ENCODE data around the gene DOCK9.
A peak's percentile ranks its signal among the peaks of the same experiment; 100 is the strongest.

DOCK9 gene

GRCh38 chr13:98845742-98846141, 132.1 kb downstream of the DOCK9 start:
- no peak for FAIRE-seq
- no peak for DNase-seq (ENCODE audit: insufficient read length, low spot score)
- TF ChIP-seq POLR2AphosphoS5 (IDR thresholded peaks at IDR 0.05; ENCODE audit: low read depth, low read length): no peak
- TF ChIP-seq POU2F2 (IDR thresholded peaks at IDR 0.05; ENCODE audit: low read depth, low read length): no peak
- no peak for TF ChIP-seq PAX5 (IDR thresholded peaks at IDR 0.05; ENCODE audit: insufficient read depth, low read length, severe bottlenecking)
- no peak for TF ChIP-seq POLR2A (IDR thresholded peaks at IDR 0.05; ENCODE audit: low read depth, low read length)
- no peak for TF ChIP-seq SPI1 (IDR thresholded peaks at IDR 0.05; ENCODE audit: low read depth, low read length)
- TF ChIP-seq TAF1 (IDR thresholded peaks at IDR 0.05; ENCODE audit: low read depth, low read length): no peak

- DNase-seq (ENCODE audit: insufficient read length, low spot score) (no peak), FAIRE-seq (no peak)
- TF ChIP-seq PAX5 (IDR thresholded peaks at IDR 0.05; ENCODE audit: insufficient read depth, low read length, severe bottlenecking) (no peak), TAF1 (IDR thresholded peaks at IDR 0.05; ENCODE audit: low read depth, low read length) (no peak)
Measured at GRCh38 chr13:98844021-98844420, 133.8 kb downstream of the DOCK9 start.

DNA sequence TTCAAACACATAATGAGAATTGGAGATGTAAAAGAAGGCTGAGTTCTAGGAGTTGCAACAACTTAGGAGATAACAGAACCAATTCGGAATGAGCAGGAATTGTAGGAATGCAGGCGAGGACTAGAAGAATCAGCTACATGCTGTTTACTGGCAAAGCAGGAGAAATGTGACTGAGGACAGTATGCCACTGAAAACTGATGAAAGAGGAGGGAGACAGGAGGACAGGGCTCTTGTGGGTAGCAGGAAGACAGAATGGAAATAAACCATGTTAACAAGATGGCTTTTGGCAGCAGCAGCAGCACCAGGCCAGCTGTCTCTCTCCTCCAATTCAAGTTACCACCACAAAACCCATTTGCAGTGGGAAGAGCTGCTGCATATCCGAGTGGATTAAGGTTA, 134.4 kb downstream of the DOCK9 start:
- FAIRE-seq: no peak
- TF ChIP-seq POLR2A (IDR thresholded peaks at IDR 0.05; ENCODE audit: low read depth, low read length): no peak
- TF ChIP-seq PAX5 (IDR thresholded peaks at IDR 0.05; ENCODE audit: insufficient read depth, low read length, severe bottlenecking): no peak
- no peak for DNase-seq (ENCODE audit: insufficient read length, low spot score)

DNA sequence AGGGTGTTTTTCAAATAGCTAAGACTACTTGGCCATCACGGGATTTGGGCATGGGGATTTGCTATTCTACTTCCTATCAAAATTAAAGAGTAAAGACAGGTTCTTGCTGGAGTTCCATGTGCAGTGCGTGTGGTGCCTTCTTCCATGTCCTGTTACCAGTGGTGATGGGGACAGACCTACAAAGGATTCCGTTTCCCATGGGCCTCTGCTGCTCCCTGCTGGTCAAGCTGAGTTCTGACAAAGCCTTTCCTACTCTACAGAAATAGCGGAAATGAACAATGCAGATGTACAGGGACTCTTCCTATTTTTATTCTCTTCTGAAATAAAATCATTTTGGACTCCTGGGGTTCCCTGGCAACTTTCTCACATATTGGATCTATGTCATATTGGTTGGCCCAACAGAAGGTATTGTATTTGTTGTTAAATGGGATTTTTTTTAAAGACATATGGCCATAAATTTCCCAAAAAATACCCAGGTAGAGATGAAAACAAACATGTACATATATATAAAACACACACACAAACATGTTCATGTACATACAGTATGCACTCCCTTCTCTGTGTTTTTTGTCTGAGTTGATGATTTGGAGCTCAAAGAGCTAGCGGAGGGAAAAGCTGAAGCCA, 134.9 kb downstream of the DOCK9 start:
- DNase-seq (ENCODE audit: insufficient read length, low spot score): peak; percentile 25
- FAIRE-seq: peak; percentile 92
- no peak for TF ChIP-seq POU2F2 (IDR thresholded peaks at IDR 0.05; ENCODE audit: low read depth, low read length)
- peak; percentile 53; the same call in 1 of the 2 replicates for TF ChIP-seq SPI1 (IDR thresholded peaks at IDR 0.05; ENCODE audit: low read depth, low read length)
- no peak for TF ChIP-seq POLR2AphosphoS5 (IDR thresholded peaks at IDR 0.05; ENCODE audit: low read depth, low read length)

GRCh38 chr13:98842070-98842469, 135.8 kb downstream of the DOCK9 start:
- FAIRE-seq: no peak
- DNase-seq (ENCODE audit: insufficient read length, low spot score): no peak
- TF ChIP-seq PAX5 (IDR thresholded peaks at IDR 0.05; ENCODE audit: insufficient read depth, low read length, severe bottlenecking) (no peak), POLR2AphosphoS5 (IDR thresholded peaks at IDR 0.05; ENCODE audit: low read depth, low read length) (no peak), POLR2A (IDR thresholded peaks at IDR 0.05; ENCODE audit: low read depth, low read length) (no peak), POU2F2 (IDR thresholded peaks at IDR 0.05; ENCODE audit: low read depth, low read length) (no peak), TAF1 (IDR thresholded peaks at IDR 0.05; ENCODE audit: low read depth, low read length) (no peak), SPI1 (IDR thresholded peaks at IDR 0.05; ENCODE audit: low read depth, low read length) (no peak)

DNA sequence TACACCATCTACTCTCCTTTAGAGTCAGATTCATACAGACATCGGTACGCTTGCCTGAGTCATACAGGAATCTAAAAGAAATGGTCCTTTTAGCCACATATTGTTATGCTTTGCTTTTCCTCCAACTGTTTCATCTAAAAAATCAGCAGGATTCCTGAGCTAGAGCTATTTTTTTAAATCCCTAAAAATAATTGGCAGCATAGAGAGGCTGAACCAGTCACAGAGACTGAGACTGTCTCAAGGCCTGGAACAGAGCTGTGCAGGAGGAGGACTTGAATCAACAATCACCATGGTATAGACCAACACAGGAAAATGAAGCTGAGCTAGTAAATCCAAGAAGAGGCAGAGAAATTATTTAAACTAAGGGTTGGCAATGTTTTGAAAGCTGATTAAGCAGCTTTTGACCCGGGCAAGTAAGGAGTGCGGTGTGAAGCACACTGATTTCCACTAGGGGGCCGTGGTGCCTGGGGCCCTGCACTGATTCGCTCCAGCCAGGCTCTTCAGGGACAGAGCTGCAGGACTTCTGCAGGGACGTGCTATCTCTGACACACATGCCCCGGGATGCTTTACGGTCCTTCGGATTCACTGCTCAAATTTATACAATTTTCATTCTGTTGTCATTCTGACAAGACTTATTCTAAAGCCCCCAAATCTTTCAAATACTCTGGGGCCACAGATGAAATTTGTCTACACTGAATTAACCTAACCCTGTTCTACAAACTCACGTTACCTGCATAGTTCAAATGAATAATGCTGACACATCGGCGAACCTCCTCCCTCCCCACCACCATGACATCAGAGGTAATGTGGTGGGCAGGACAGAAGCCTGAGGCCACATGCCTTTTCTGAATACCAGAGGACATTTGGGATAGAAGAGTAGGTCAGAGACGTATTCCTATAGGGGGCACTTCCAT, 137.8 kb downstream of the DOCK9 start:
- TF ChIP-seq POLR2A (IDR thresholded peaks at IDR 0.05; ENCODE audit: low read depth, low read length): no peak
- TF ChIP-seq SPI1 (IDR thresholded peaks at IDR 0.05; ENCODE audit: low read depth, low read length): no peak
- no peak for TF ChIP-seq TAF1 (IDR thresholded peaks at IDR 0.05; ENCODE audit: low read depth, low read length)
- no peak for TF ChIP-seq PAX5 (IDR thresholded peaks at IDR 0.05; ENCODE audit: insufficient read depth, low read length, severe bottlenecking)
- no peak for TF ChIP-seq POLR2AphosphoS5 (IDR thresholded peaks at IDR 0.05; ENCODE audit: low read depth, low read length)
- TF ChIP-seq POU2F2 (IDR thresholded peaks at IDR 0.05; ENCODE audit: low read depth, low read length): no peak
- FAIRE-seq (peak; percentile 64), DNase-seq (ENCODE audit: insufficient read length, low spot score) (peak; percentile 39)

- FAIRE-seq (no peak), DNase-seq (ENCODE audit: insufficient read length, low spot score) (no peak)
- TF ChIP-seq POU2F2 (IDR thresholded peaks at IDR 0.05; ENCODE audit: low read depth, low read length): no peak
- no peak for TF ChIP-seq PAX5 (IDR thresholded peaks at IDR 0.05; ENCODE audit: insufficient read depth, low read length, severe bottlenecking)
- no peak for TF ChIP-seq SPI1 (IDR thresholded peaks at IDR 0.05; ENCODE audit: low read depth, low read length)
- TF ChIP-seq POLR2AphosphoS5 (IDR thresholded peaks at IDR 0.05; ENCODE audit: low read depth, low read length): no peak
- no peak for TF ChIP-seq TAF1 (IDR thresholded peaks at IDR 0.05; ENCODE audit: low read depth, low read length)
- no peak for TF ChIP-seq POLR2A (IDR thresholded peaks at IDR 0.05; ENCODE audit: low read depth, low read length)
Measured at GRCh38 chr13:98838776-98839175, 139.1 kb downstream of the DOCK9 start.

DNA sequence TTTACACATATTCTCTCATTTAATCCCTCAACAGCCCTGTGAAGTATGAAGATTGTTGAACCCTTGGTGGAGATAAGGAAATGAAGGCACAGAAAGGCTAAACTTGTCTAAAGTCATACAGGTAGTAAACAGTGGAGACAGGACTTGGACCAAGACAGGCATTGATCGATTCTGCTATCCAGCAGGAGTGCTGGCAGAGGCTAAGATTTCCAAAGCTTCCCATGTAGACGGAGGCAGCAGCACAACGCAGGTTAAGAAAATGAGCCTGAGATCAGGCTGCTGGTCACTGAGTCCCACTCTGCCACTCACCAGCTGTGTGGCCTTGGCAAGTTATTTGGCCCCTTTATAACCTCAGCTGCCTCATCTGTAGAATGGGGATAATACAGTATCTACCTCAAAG, 140.0 kb downstream of the DOCK9 start:
- TF ChIP-seq POLR2A (IDR thresholded peaks at IDR 0.05; ENCODE audit: low read depth, low read length): no peak
- TF ChIP-seq SPI1 (IDR thresholded peaks at IDR 0.05; ENCODE audit: low read depth, low read length): no peak
- TF ChIP-seq POU2F2 (IDR thresholded peaks at IDR 0.05; ENCODE audit: low read depth, low read length): no peak
- TF ChIP-seq PAX5 (IDR thresholded peaks at IDR 0.05; ENCODE audit: insufficient read depth, low read length, severe bottlenecking): no peak
- TF ChIP-seq POLR2AphosphoS5 (IDR thresholded peaks at IDR 0.05; ENCODE audit: low read depth, low read length): no peak
- no peak for TF ChIP-seq TAF1 (IDR thresholded peaks at IDR 0.05; ENCODE audit: low read depth, low read length)
- no peak for FAIRE-seq

GRCh38 chr13:98835156-98835555, 142.7 kb downstream of the DOCK9 start:
- DNase-seq (ENCODE audit: insufficient read length, low spot score) (no peak), FAIRE-seq (no peak)
- TF ChIP-seq POLR2A (IDR thresholded peaks at IDR 0.05; ENCODE audit: low read depth, low read length): no peak
- TF ChIP-seq TAF1 (IDR thresholded peaks at IDR 0.05; ENCODE audit: low read depth, low read length): no peak
- no peak for TF ChIP-seq POU2F2 (IDR thresholded peaks at IDR 0.05; ENCODE audit: low read depth, low read length)
- no peak for TF ChIP-seq POLR2AphosphoS5 (IDR thresholded peaks at IDR 0.05; ENCODE audit: low read depth, low read length)
- no peak for TF ChIP-seq PAX5 (IDR thresholded peaks at IDR 0.05; ENCODE audit: insufficient read depth, low read length, severe bottlenecking)
- no peak for TF ChIP-seq SPI1 (IDR thresholded peaks at IDR 0.05; ENCODE audit: low read depth, low read length)

More for the DNA sequence above, 140.0 kb downstream of the DOCK9 start:
- no peak for DNase-seq (ENCODE audit: insufficient read length, low spot score)
